HEK293T (cell line): ENCODE data around the gene SOX6.

Source experiments
- CTCF ChIA-PET: fragments of 350-600 bp; formaldehyde crosslinking; extraction: SDS; loops from one replicate; lab custom pipeline; 2021; ENCODE audit warnings: antibody characterized with exemption, inconsistent platforms; lab: Yijun Ruan, JAX
- POLR2A ChIA-PET: fragments of 350-600 bp; formaldehyde crosslinking; extraction: SDS; loops from one replicate; lab custom pipeline; 2020; ENCODE audit warnings: antibody characterized with exemption, inconsistent platforms; lab: Yijun Ruan, JAX
- DNase-seq: peaks from one replicate; pipeline ENCODE4 v3.0.0; 2012; ENCODE audit warnings: mixed read lengths; ENCODE audit errors: extremely low spot score
- ARNT ChIP-seq: fragments of 450-650 bp; IDR thresholded peaks from 2 replicates; pipeline ENCODE4 v1.6.1; 2017; ENCODE audit warnings: mild to moderate bottlenecking
- BHLHE40 ChIP-seq: fragments of 450-650 bp; IDR thresholded peaks from 2 replicates; pipeline ENCODE4 v1.6.1; 2016; ENCODE audit warnings: mild to moderate bottlenecking, moderate library complexity, borderline replicate concordance
- CTBP1 ChIP-seq: fragments of 450-650 bp; IDR thresholded peaks from 2 replicates; pipeline ENCODE4 v1.6.1; 2016; ENCODE audit warnings: borderline replicate concordance
- ELF4 ChIP-seq: fragments of 450-650 bp; IDR thresholded peaks from 2 replicates; pipeline ENCODE4 v1.6.1; 2017; ENCODE audit warnings: antibody characterized with exemption
- FOXA1 ChIP-seq: fragments of 450-650 bp; IDR thresholded peaks from 2 replicates; pipeline ENCODE4 v1.6.1; 2016; ENCODE audit warnings: mild to moderate bottlenecking
- FOXK2 ChIP-seq: fragments of 450-650 bp; IDR thresholded peaks from 2 replicates; pipeline ENCODE4 v1.6.1; 2016; ENCODE audit warnings: mild to moderate bottlenecking
- FOXM1 ChIP-seq: fragments of 450-650 bp; IDR thresholded peaks from 2 replicates; pipeline ENCODE4 v1.6.1; 2017; ENCODE audit warnings: mild to moderate bottlenecking, borderline replicate concordance
- HDGF ChIP-seq: fragments of 450-650 bp; IDR thresholded peaks from 2 replicates; pipeline ENCODE4 v1.6.1; 2017; ENCODE audit warnings: antibody characterized with exemption, borderline replicate concordance
- L3MBTL2 ChIP-seq: fragments of 450-650 bp; conservative IDR thresholded peaks from 2 replicates; pipeline ENCODE4 v1.6.1; 2016; ENCODE audit warnings: mild to moderate bottlenecking
- LEF1 ChIP-seq: fragments of 450-650 bp; IDR thresholded peaks from 2 replicates; pipeline ENCODE4 v1.6.1; 2017; ENCODE audit warnings: mild to moderate bottlenecking, borderline replicate concordance
- NFRKB ChIP-seq: fragments of 450-650 bp; IDR thresholded peaks from 2 replicates; pipeline ENCODE4 v1.6.1; 2016; ENCODE audit warnings: mild to moderate bottlenecking, moderate library complexity
- SP1 ChIP-seq: fragments of 450-650 bp; IDR thresholded peaks from 2 replicates; pipeline ENCODE4 v1.6.1; 2017
- SUZ12 ChIP-seq: fragments of 450-650 bp; IDR thresholded peaks from 2 replicates; pipeline ENCODE4 v1.6.1; 2016; ENCODE audit warnings: mild to moderate bottlenecking
- TARDBP ChIP-seq: fragments of 450-650 bp; IDR thresholded peaks from 2 replicates; pipeline ENCODE4 v1.6.1; 2016
- ZNF384 ChIP-seq: fragments of 450-650 bp; IDR thresholded peaks from 2 replicates; pipeline ENCODE4 v1.6.1; 2016
- TF ChIP-seq, protein P1 (sequence below): fragments of 450-650 bp; IDR thresholded peaks from 2 replicates; pipeline ENCODE4 v1.6.1; 2016

The SOX6 gene

GRCh38 chr11:16171882-16172281 is 184.5 kb downstream of the SOX6 start:
- ChIA-PET CTCF (no interaction called here), POLR2A (no interaction called here)
- no peak for DNase-seq
- TF ChIP-seq FOXA1 = no peak
- TF ChIP-seq, protein P1, sequence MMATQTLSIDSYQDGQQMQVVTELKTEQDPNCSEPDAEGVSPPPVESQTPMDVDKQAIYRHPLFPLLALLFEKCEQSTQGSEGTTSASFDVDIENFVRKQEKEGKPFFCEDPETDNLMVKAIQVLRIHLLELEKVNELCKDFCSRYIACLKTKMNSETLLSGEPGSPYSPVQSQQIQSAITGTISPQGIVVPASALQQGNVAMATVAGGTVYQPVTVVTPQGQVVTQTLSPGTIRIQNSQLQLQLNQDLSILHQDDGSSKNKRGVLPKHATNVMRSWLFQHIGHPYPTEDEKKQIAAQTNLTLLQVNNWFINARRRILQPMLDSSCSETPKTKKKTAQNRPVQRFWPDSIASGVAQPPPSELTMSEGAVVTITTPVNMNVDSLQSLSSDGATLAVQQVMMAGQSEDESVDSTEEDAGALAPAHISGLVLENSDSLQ = no peak
- TF ChIP-seq TARDBP = no peak

- DNase-seq = no peak
- CTCF ChIA-PET = no interaction called here
- TF ChIP-seq L3MBTL2 = no peak
- TF ChIP-seq, protein P1 = peak; percentile 46; the same call in 1 of the 2 replicates
- POLR2A ChIA-PET = no interaction called here
These were observed 186.1 kb downstream of the SOX6 start for GRCh38 chr11:16169956-16170847.

GRCh38 chr11:16169541-16169940 is 186.8 kb downstream of the SOX6 start:
- CTCF ChIA-PET = no interaction called here
- DNase-seq = no peak
- POLR2A ChIA-PET = no interaction called here
- TF ChIP-seq FOXK2 = no peak
- no peak for TF ChIP-seq ELF4
- TF ChIP-seq FOXA1 = no peak
- TF ChIP-seq, protein P1 = no peak
- no peak for TF ChIP-seq ARNT
- no peak for TF ChIP-seq HDGF

DNA sequence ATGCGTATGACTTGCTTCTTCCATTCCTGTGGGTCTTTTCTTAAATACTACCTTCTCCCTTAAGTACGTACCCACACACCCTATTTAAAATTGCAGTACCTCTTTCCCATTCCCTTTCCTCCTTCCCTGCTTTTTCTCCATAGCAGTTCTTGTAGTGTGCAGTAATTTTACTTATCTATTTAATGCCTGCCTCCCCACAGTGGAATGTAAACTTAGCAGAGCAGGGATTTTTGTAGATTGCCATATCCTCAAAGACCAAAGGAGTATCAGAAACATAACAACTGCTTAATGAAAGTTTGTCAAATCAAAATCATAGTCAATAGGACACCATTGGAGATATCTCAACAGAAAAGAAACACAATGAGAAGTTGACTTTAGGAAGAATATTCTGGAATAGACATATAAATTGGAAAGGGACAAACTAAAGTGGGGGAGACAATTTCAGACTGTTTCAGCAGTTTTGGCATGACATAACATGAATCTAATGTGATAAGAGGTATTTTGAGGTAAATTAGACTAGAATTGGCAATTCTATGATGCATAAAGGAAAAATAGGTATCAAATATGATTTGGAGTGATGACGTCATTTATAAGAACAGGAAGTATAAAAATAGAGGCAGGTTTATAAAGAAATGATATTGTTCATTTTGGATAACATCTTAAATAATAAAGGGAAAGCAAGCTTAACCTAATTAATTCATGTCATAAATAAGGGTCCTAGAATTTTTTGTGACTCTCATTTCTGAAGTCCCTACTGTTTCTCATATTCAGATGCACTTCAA is 188.4 kb downstream of the SOX6 start:
- DNase-seq = no peak
- ChIA-PET POLR2A (no interaction called here), CTCF (no interaction called here)
- TF ChIP-seq ELF4 (no peak), FOXM1 (no peak), FOXA1 (no peak), ARNT (no peak), ZNF384 (no peak), L3MBTL2 (no peak), NFRKB (no peak), TARDBP (no peak), LEF1 (no peak), FOXK2 (no peak), HDGF (no peak), SUZ12 (no peak), BHLHE40 (no peak), SP1 (no peak)
- TF ChIP-seq, protein P1 = no peak

DNA sequence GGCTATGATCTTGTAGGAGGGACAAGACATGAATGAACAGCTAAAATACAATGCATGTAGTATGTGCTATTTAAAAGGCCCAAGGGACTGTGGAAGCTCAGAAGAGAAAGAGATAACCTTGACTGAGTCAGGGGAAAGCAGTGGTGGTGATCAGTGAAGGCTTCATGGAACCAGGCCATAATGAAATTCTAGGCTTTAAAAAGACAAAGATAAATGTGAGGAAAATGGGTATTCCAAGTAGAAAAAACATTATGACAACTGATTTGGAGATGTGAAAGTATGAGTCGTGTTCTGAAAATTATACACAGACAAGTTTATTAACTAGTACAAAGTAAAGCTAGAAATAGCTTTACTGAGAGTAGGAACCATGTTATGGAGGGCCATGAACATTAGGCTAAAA is 189.8 kb downstream of the SOX6 start:
- TF ChIP-seq ARNT = no peak
- TF ChIP-seq LEF1 = no peak
- TF ChIP-seq SUZ12 = no peak
- no peak for TF ChIP-seq ZNF384
- no peak for TF ChIP-seq CTBP1
- TF ChIP-seq BHLHE40 = no peak
- TF ChIP-seq NFRKB = no peak
- TF ChIP-seq HDGF = no peak
- TF ChIP-seq TARDBP = no peak
- TF ChIP-seq, protein P1 = no peak
- no peak for TF ChIP-seq SP1
- POLR2A ChIA-PET = no interaction called here
- DNase-seq = no peak
- CTCF ChIA-PET = no interaction called here

- POLR2A ChIA-PET = no interaction called here
- CTCF ChIA-PET = no interaction called here
- TF ChIP-seq CTBP1 (no peak), BHLHE40 (no peak), FOXA1 (no peak), LEF1 (no peak), SUZ12 (no peak), ZNF384 (no peak), FOXK2 (no peak), FOXM1 (no peak), NFRKB (no peak)
- TF ChIP-seq, protein P1 = no peak
- peak; percentile 22 for DNase-seq
These were observed 196.2 kb downstream of the SOX6 start for GRCh38 chr11:16160146-16160545.
